Smooth muscle cell (in vitro differentiated cells): Measurements from ENCODE around the gene DKKL1. TPM values are rescaled to one million over a fixed set of nuclear protein-coding genes. Genes with fewer than 3 reads are reported as not detected.

Source experiments
- DNase-seq: peaks from one replicate; lab custom pipeline; 2025; ENCODE audit not compliant: unreplicated experiment; lab: John Stamatoyannopoulos, UW
- H2AFZ ChIP-seq: fragments of 200-600 bp; sonication (generic); 2 replicates; pipeline ENCODE4 v1.6.0; 2016; ENCODE audit warnings: antibody characterized with exemption, low read depth, mild to moderate bottlenecking
- H3F3A ChIP-seq: fragments of 200-600 bp; sonication (generic); 2 replicates; pipeline ENCODE4 v1.6.0; 2017; ENCODE audit warnings: antibody characterized with exemption, low read depth
- H3K27ac ChIP-seq: fragments of 200-600 bp; sonication (generic); 2 replicates; pipeline ENCODE4 v1.5.1; 2016; ENCODE audit warnings: low read depth, mild to moderate bottlenecking
- H3K27me3 ChIP-seq: fragments of 200-600 bp; sonication (generic); 2 replicates; pipeline ENCODE4 v1.6.1; 2016; ENCODE audit warnings: low read depth, mild to moderate bottlenecking
- H3K36me3 ChIP-seq: fragments of 200-600 bp; sonication (generic); 2 replicates; pipeline ENCODE4 v1.5.1; 2016; ENCODE audit warnings: low read depth
- H3K4me1 ChIP-seq: fragments of 200-600 bp; sonication (generic); 2 replicates; pipeline ENCODE4 v1.5.1; 2016; ENCODE audit warnings: low read depth
- H3K4me2 ChIP-seq: fragments of 200-600 bp; sonication (generic); 2 replicates; pipeline ENCODE4 v1.6.0; 2016; ENCODE audit warnings: mild to moderate bottlenecking
- H3K4me3 ChIP-seq: fragments of 200-600 bp; sonication (generic); 2 replicates; pipeline ENCODE4 v1.5.1; 2016; ENCODE audit warnings: mild to moderate bottlenecking
- H3K79me2 ChIP-seq: fragments of 200-600 bp; sonication (generic); 2 replicates; pipeline ENCODE4 v1.6.0; 2016; ENCODE audit warnings: low read depth, mild to moderate bottlenecking
- H3K9ac ChIP-seq: fragments of 200-600 bp; sonication (generic); 2 replicates; pipeline ENCODE4 v1.6.0; 2016; ENCODE audit warnings: low read depth
- H3K9me3 ChIP-seq: fragments of 200-600 bp; sonication (generic); replicated peaks from 2 replicates; pipeline ENCODE4 v1.5.1; 2016; ENCODE audit warnings: low read depth
- H4K20me1 ChIP-seq: fragments of 200-600 bp; sonication (generic); 2 replicates; pipeline ENCODE4 v1.6.0; 2016; ENCODE audit warnings: low read depth
- WGBS: methylation state at CpG from one replicate; pipeline ENCODE4 v1.1.7; 2016; ENCODE audit warnings: low lambda C conversion rate; 5-methylcytosine and 5-hydroxymethylcytosine counted together
- polyA plus RNA-seq: library from polyadenylated mRNA; unstranded; fragments of >200 nt; fragmentation: Nextera tagmentation; extraction: Ambion mirVana; gene quantifications from 2 replicates; pipeline ENCODE4 v1.2.1, GENCODE V29; 2016
- total RNA-seq: library from RNA; depleted of rRNA; stranded (reverse); fragments of >200 nt; gene quantifications from 2 replicates; pipeline ENCODE4 v1.2.3, GENCODE V29; 2014
- TF ChIP-seq, protein P1 (sequence below): fragments of 200-600 bp; sonication (generic); IDR thresholded peaks from 2 replicates; pipeline ENCODE4 v1.5.1; 2017; ENCODE audit warnings: borderline replicate concordance, mild to moderate bottlenecking, antibody characterized with exemption; ENCODE audit not compliant: insufficient read depth, poor library complexity, severe bottlenecking

The DKKL1 gene
- total and polyA plus RNA-seq, 2 experiments from 2014 or later: 2.3 to 2.8 TPM

- H3K27me3 ChIP-seq: peaks cover 32% of the 10 kb centered on the region
Observed at GRCh38 chr19:49415810-49416200, 52.1 kb downstream of the DKKL1 start.

DNA sequence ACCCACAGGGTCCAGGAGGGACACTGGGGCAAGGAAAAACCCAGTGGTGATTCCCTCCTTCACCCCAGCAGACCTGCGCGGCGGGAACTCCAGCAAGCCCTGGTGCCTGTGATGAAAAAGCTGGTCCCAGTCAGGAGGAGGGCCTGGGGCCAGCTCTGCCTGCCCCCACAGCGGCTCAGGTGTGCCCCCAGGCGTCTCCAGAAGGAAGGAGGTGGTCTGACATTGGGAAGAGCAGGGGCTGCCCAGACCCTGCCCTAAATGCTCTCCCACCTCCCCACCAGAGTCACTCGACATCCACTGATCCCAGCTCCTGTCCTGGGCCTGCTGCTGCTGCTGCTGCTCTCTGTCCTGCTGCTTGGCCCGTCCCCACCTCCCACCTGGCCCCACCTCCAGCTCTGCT, 53.4 kb downstream of the DKKL1 start:
- no peaks in the 10 kb centered on the region for H3K79me2 ChIP-seq
- H3K9ac ChIP-seq: no peak overlapping the region
- H3K4me3 ChIP-seq: no peak overlapping the region
- TF ChIP-seq, protein P1, sequence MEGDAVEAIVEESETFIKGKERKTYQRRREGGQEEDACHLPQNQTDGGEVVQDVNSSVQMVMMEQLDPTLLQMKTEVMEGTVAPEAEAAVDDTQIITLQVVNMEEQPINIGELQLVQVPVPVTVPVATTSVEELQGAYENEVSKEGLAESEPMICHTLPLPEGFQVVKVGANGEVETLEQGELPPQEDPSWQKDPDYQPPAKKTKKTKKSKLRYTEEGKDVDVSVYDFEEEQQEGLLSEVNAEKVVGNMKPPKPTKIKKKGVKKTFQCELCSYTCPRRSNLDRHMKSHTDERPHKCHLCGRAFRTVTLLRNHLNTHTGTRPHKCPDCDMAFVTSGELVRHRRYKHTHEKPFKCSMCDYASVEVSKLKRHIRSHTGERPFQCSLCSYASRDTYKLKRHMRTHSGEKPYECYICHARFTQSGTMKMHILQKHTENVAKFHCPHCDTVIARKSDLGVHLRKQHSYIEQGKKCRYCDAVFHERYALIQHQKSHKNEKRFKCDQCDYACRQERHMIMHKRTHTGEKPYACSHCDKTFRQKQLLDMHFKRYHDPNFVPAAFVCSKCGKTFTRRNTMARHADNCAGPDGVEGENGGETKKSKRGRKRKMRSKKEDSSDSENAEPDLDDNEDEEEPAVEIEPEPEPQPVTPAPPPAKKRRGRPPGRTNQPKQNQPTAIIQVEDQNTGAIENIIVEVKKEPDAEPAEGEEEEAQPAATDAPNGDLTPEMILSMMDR: no peak
- peaks cover 45% of the 10 kb centered on the region for H3K27me3 ChIP-seq
- no peaks in the 10 kb centered on the region for H3K9me3 ChIP-seq
- H3K27ac ChIP-seq: no peak overlapping the region
- H2AFZ ChIP-seq: no peak overlapping the region
- no peak overlapping the region for H3K4me2 ChIP-seq
- no peaks in the 10 kb centered on the region for H3K36me3 ChIP-seq
- peaks cover 3% of the 10 kb centered on the region for H3F3A ChIP-seq
- no peaks in the 10 kb centered on the region for H4K20me1 ChIP-seq
- no peaks in the 10 kb centered on the region for H3K4me1 ChIP-seq
- DNase-seq: no peak
- 53% methylated on average over 7 of the region's 7 CpGs for WGBS

More at GRCh38 chr19:49415810-49416200, 52.1 kb downstream of the DKKL1 start:
- Histone ChIP-seq H3K79me2 (no peaks in the 10 kb centered on the region), H3K4me1 (no peaks in the 10 kb centered on the region), H3K36me3 (no peaks in the 10 kb centered on the region), H3K4me3 (no peak overlapping the region), H3F3A (peaks cover 3% of the 10 kb centered on the region), H3K9ac (no peak overlapping the region), H2AFZ (no peak overlapping the region), H4K20me1 (no peaks in the 10 kb centered on the region), H3K9me3 (no peaks in the 10 kb centered on the region), H3K27ac (no peak overlapping the region), H3K4me2 (no peak overlapping the region)
- DNase-seq: no peak
- WGBS: 93% methylated on average over 2 of the region's 2 CpGs
- TF ChIP-seq, protein P1: no peak

DNA sequence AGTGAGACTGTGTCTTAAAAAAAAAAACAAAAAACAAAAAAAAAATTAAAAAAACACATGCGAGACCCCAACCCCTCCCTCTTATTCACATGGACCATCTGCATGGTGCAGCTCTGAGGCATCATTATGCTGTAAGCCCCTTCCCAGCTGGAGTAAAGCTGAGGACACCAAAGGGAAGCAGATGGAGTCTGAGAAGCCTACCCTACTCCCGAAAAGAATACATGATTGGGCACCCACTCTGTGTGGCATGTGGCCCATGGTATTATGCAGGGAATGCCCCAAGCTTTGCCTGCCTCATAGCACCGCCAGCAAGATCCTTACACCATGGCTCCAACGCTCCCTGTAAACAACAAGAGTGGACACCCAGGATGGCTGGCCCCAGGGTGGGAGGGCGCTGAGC, 54.8 kb downstream of the DKKL1 start:
- Histone ChIP-seq H3K4me2 (no peak overlapping the region), H3K36me3 (no peaks in the 10 kb centered on the region), H4K20me1 (no peaks in the 10 kb centered on the region), H3K9me3 (no peaks in the 10 kb centered on the region), H3K27me3 (peaks cover 59% of the 10 kb centered on the region), H3K9ac (no peak overlapping the region), H3K4me3 (no peak overlapping the region), H3K79me2 (no peaks in the 10 kb centered on the region), H3K27ac (no peak overlapping the region), H3K4me1 (peaks cover 13% of the 10 kb centered on the region), H2AFZ (no peak overlapping the region), H3F3A (peaks cover 3% of the 10 kb centered on the region)
- no peak for DNase-seq
- 96% methylated on average over 5 of the region's 5 CpGs for WGBS
- TF ChIP-seq, protein P1: no peak

- H3K27me3 ChIP-seq: peaks cover 65% of the 10 kb centered on the region
- DNase-seq: no peak
Observed at GRCh38 chr19:49419173-49419572, 55.5 kb downstream of the DKKL1 start.

More at GRCh38 chr19:49419173-49419572, 55.5 kb downstream of the DKKL1 start:
- 90% methylated on average over 2 of the region's 2 CpGs for WGBS
- no peak overlapping the region for H3K27ac ChIP-seq
- H3K9ac ChIP-seq: no peak overlapping the region
- no peaks in the 10 kb centered on the region for H3K36me3 ChIP-seq
- no peaks in the 10 kb centered on the region for H3K9me3 ChIP-seq
- H2AFZ ChIP-seq: no peak overlapping the region
- no peaks in the 10 kb centered on the region for H3K79me2 ChIP-seq
- no peak overlapping the region for H3K4me2 ChIP-seq
- no peaks in the 10 kb centered on the region for H4K20me1 ChIP-seq
- peaks cover 13% of the 10 kb centered on the region for H3K4me1 ChIP-seq
- TF ChIP-seq, protein P1: no peak
- H3F3A ChIP-seq: peaks cover 3% of the 10 kb centered on the region
- no peak overlapping the region for H3K4me3 ChIP-seq
